HG03039 (cell line): ENCODE measurements around the gene FBLN2.

Source experiments
- ATAC-seq: cut with Tn5 transposase; IDR thresholded peaks from one replicate; pipeline ENCODE4 v1.9.1; 2021; ENCODE audit warnings: mild to moderate bottlenecking, moderate library complexity; ENCODE audit not compliant: unreplicated experiment

FBLN2 gene

DNA sequence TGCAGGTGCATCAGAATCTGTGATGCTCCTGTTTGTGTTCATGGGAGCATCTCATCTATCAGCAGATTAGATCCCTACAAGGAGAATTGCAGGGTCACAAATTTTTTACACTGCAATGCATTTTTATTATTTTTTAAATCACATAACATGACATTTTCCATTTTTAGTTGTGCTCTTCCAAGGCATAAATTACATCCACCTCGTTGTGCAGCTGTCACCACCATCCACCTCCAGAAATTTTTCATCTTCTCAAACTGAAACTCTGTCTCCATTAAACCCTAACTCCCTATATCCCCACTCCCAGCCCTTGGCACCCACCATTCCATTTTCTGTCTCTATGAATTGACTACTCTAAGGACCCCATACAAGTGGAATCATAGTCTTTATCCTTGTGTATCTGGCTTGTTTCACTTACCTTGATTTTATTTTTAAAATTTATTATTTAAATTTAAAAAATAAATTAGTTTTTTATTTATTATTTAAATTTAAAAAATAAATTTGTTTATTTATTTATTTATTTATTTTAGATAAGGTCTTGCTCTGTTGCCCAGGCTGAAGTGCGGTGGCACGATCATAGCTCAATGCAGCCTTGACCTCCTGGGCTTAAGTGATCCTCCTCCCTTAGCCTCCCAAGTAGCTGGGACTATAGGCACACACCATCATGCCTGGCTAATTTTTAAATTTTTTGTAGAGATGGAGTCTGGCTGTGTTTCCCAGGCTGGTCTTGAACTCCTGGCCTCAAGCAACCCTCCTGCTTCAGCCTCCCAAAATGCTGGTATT is 47.7 kb downstream of the FBLN2 start:
- ATAC-seq: no peak

DNA sequence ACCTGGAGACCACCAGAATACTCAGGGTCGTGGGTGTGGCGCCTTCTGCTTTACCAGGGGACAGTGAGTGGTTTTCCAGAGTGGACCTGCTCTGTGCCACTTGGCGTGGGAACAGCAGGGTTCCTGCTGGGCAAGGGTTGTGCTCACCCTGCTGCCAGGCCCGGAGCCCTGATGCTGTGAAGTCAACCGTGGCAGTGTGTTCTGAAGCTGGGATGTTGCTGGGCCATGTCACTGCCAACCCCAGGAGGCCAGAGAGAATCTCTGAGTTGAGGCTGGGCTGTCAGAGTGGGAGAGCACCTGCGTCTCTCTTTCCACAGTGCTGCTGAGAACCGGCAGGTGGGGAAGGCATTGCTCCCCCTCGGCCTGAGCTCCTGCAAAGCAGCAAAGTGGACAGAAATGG is 48.7 kb downstream of the FBLN2 start:
- no peak for ATAC-seq

DNA sequence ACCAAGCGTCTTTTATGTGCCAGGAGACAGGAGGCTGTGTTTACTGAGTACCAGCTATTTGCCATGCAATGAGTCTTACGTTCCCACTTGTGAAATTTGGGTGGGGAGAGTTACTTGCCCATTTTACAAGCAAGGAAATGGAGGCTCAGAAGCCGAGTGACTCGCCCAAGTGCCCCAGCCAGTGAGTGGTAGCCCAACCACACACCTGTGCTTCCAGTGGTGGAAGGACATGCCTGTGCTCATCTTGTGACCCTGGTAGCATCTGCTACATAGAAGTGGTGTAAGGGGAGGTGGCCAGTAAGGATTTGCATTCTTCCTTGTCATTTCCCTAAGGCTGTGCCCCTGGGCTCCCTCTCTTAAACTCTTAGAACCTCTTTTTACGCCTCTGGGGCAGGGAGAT is 49.3 kb downstream of the FBLN2 start:
- ATAC-seq: no peak

DNA sequence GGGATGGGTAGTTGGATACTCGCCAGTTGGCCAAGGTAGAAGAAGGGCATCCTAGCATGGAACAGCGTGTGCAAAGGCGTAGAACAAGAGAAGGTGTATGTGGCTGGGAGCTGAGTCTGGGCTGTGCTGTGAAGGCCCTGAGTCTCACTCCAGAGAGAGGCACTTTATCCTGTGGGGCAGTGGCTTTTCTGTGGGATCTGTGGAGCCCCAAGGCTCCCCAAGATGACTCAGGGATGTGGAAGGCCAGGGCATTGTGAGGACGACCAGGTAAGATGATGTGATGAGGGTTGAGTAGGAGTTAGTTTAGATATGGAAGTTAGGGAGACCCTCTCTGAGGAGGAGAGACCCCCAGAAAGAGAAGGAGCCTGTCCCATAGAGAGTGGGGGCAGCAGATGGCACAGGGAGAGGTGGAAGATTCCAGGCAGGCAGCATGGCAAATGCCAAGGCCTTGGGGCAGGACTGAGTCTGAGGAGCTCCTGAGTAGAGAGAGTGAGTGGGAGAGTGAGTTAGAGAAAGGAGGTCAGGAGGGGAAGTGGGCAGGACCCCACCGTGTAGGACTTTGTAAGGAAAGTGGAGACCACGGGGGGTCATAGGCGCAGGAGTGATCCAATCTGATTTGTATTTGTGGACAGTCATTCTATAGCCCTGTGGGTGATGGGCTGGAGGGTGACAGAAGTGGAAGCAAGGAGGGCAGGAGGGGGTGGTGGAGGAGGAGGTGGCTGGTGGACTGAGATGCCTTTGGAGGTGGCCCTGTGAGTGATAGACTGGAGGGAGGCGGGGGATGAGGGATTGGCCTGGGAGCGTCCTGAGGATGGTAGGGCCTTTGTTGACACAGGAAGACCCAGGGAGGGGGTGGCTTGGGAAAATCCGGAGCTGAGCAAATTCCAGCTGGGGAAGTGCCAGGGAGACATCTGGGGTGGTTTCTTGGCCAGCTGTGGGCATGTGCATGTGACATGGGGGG is 50.3 kb downstream of the FBLN2 start:
- ATAC-seq: no peak

DNA sequence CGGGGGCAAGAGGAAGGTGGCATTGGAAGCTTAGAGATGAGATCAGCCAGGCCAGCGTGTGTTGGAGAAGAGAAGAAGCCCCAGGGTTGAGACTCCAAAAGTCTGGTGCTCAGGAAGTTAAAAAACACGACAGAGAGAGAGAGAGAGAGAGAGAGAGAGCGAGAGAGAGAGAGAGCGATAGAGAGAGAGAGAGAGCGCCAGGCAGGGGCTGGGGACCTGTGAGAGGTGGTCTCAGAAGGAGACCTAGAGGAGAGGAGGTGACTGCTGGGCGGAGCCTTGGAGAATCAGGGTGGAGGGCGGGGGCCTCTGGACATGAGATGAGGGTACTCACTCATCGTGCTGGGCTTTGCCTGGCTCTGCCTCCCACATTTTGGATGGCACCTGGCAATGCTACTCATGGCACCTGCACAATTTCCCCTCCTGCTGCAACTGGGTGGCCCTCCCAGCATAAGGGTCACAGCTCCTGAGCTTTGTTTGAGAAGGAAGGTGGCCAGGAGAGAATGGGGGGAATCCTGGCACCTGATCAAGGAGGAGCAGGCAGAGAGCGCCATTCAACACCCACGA is 51.0 kb downstream of the FBLN2 start:
- no peak for ATAC-seq

DNA sequence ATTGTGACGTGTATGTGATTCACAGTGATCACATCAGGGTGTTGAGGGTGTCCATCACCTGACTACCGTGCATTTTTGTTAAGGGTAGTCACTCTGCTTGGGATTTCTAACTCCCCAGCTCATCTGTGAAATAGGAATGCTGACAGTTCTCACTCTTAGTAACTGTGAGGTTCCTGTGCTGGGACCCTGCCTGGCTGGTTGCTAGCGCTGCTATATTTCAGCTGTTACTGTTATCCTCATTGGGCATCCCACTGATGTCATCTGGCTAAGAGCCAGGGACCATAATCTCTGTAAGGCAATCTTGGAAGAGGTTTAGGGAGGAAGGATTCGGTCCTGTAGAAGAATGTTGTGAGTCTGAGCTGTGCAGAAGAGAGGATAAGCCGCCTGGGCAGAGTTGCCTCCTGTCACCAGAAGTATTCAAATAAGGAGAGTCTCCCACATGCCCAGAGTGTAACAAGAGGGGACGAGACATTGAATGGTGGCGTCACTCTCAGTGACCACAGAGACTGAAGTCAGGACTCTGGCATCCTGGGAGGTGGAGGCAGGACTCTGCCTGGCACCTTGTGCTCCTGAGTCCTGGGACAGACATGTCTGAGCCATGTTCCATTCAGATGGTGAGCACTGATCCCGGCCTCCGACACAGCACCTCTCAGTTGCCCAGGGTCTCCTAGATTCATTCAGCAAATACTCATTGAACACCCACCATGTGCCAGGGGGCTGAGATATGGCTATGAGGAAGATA is 52.2 kb downstream of the FBLN2 start:
- no peak for ATAC-seq

DNA sequence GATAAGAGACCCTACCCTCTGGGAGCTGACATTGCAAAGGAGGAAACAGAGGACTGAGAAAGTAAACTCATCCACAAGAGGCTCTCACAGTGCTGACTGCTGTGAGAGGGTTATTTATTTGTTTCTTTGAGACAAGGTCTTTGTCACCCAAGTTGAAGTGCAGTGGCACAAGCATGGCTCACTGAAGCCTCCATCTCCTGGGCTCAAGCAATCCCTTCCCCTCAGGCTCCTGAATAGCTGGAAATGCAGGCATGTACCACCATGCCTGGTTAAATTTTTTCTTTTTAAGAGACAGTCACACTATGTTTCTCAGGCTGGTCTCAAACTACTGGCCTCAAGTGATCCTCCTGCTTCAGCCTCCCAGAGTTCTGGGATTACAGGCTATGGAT is 52.8 kb downstream of the FBLN2 start:
- ATAC-seq: no peak

DNA sequence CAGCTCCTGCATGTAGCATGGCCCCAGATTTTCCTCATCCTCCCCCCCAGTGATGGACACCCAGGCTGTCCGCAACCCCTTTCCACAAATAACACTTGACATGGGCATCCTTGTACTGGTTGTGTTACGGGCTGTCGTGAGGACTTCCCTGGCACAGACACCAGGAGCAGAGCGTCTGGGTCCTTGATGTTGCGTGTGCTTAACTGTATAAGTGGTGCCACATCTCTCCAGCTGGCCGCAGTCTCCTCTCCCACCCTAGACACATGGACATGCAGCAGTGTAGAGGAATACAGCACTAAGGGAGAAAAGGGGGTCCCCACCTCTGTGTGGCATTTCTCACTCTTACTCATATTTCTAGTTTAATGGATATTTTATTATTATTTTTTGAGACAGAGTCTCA is 56.6 kb downstream of the FBLN2 start:
- ATAC-seq: no peak

DNA sequence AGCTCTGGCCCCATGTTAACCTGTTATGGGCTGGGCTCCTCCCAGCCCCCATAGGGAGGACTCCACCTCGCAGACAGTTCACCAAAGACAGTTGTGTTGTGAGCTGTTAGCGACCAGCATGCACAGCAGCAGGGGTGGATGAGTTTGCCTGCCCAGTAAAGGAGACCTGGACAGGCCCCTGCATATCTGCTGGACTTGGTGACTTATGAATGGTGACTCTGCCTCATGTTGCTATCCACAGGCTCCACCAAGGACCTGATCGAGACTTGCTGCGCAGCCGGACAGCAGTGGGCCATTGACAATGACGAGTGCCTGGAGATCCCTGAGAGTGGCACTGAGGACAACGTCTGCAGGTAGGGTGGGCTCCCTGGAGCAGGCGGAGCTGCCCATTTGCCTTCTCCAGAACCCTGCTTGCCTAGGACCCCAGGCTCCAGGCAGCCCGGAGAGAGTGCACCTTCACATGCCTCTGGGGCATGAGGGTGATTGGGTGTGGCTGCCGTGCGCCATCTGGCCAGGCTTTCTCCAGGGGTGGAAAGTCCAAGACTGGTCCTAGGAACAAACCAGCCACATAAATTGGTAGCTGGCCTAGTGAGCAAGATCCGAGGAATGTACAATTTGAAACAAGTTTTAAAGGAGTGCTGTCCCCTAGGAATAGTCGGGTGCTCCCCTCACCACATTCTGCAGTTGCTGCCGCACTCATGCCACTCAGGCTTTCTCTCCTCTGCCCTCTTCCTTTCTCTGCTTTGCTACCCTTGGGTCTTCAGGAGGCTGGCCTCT is 59.1 kb downstream of the FBLN2 start:
- no peak for ATAC-seq

DNA sequence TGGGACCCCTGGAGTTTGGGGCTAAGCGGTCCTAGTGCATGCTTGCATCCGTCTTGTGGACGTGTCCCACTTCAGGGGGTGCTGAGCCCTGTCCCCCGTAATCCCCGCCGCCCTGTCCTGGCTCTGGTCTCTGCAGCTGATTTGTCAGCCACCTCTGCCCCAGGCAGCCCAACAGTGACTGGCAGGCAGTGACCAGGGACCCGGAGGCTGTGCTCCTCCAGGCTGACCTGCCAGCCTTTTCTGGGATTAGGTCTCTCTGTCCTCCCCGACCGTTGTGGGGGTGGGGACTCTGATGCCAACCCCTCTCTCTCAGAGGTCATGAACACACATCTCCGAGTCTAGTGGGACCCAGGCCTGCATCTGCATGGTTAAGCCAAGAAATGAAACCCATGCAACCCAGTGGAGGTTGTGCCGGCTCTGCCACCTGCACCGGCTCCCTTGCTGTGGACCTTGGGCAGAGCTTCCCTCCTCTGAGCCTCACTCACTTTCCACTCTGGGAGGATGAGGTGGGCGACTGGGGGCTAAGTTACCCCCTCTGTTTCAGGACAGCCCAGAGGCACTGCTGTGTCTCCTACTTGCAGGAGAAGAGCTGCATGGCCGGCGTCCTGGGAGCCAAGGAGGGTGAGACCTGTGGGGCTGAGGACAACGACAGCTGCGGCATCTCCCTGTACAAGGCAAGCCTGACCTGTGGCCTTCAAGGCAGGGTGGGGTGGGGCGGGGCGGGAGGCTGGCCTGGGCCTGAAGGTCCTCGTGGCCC is 60.2 kb downstream of the FBLN2 start:
- no peak for ATAC-seq

DNA sequence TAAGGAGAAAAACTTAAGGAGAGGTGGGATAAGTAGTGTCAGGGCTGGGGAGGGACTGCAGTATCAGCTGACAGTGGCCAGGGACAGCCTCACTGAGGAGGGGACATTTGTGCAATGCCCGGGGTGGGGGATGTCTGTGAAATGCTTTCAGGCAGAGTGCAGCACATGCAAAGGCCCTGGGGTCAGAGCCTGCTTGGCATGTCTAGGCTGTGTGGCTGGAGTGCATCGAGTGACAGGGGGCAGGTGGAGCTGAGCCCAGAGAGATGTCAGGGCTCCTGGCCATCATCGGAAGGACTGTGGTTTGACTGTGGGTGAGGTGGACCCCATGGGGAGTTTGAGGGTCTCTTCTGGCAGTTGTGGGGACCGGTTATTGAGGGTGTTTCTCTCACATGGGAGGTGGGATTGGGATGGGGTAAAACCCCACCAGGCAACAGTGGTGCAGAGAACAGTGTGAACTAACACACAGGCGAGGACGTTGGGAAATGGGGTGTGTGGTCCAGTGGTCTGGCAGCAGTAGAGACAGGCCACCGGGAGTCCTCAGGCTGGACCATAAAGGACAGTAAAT is 61.2 kb downstream of the FBLN2 start:
- ATAC-seq: no peak

DNA sequence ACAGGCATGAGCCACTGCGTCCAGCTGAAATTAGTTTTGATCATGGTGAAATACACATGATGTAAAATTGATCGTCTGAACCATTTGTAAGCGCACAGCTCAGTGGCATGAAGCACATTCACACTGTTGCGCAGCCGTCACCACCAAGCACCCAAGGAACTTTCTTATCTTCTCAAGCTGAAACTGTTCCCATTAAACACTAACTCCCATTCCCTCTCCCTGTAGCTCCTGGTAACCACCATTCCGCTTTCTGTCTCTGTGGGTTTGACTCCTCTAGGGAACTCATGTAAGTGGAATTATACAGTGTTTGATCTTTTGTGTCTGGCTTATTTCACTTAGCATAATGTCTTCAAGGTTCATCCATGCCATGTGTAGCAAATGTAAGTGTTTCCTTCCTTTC is 62.3 kb downstream of the FBLN2 start:
- ATAC-seq: no peak

DNA sequence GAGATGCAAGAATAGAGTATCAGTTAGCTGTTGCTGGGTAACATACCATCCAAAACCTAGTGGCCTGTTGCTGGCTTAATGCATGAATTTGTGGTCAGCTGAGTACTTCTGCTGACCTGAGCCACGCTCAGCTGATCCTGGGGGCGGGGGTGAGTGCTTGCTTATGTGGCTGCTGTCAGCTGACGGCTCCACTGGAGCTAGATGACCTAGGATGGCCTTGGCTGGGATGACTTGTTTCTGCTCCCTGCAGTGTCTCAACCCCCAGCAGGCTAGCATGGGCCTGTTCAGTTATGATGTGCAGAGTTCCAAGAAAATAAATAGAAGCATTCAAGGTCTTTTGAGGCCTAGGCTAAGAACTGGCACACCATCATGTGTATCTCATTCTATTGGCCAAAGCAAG is 63.9 kb downstream of the FBLN2 start:
- ATAC-seq: no peak

DNA sequence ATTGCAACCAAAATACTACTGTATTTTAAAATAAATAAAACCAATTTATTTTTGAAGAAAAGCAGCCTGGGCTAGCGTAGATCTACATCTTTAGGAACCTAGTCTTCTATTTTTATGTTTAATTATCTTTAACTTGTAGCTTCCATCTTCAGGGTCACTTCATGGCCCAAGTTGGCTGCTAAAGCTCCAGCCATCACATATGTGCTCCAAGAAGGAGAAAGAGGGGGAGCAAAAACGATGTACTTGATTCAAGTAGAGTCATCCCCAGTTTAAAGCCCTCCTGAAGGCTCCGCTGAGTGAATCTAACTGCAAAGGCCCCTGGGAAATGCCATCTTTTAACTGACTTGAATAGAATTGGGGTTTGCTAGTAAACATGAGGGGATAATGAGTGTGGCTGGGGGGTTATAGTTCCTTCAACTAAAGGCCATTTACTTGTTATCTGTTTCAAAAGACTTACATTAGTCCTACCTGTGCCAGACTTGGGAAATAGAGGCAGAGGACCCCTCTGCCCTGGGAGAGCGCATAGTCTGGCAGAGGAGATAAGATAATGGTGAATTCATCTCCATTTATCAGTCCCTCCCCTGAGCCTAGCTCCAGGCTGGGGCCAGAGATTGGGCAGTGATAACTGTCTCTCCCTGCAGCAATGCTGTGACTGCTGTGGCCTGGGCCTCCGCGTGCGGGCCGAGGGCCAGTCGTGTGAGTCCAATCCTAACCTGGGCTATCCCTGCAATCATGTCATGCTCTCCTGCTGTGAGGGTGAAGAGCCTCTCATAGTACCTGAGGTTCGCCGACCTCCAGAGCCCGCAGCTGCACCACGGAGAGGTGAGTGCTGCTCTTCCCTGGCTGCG is 64.6 kb downstream of the FBLN2 start:
- no peak for ATAC-seq

DNA sequence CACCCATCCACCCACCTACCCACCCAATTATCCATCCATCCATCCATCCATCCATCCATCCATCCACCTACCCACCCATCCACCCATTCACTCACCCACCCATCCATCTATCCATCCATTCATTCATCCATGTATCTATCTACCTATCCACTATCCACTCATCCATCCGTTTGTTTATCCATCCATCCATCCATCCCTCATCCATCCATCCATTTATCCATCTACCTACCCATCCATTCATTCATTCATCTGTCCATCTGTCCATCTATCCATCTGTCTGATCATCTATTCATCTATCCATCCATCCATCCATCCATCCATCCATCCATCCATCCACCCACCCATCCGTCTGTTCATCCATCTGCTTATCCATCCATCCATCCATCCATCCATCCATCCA is 65.7 kb downstream of the FBLN2 start:
- no peak for ATAC-seq

DNA sequence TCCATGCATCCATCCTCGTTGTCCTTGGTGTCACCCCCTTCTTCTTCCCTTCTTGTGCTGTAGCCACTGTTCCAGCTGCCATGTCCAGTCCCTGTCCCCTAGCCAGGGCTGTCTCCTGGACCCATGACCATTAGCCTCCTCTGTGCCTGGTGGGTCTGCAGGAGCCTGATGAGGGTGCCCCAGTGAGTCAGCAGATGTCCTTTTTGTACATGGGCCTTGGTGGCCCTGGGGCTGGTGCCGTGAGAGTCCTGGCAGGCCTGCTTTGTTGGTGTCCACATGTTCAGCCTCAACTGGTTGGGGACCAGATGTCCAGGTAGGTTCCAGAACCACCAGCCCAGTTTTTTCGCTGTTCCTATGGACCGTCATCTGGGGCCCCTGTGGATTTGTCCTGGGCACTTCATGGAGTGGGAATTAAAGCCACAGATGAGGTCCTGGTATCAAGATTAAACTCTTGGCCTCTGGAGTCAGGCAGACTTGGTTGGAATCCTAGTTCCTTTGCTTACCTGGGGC is 66.1 kb downstream of the FBLN2 start:
- ATAC-seq: no peak

DNA sequence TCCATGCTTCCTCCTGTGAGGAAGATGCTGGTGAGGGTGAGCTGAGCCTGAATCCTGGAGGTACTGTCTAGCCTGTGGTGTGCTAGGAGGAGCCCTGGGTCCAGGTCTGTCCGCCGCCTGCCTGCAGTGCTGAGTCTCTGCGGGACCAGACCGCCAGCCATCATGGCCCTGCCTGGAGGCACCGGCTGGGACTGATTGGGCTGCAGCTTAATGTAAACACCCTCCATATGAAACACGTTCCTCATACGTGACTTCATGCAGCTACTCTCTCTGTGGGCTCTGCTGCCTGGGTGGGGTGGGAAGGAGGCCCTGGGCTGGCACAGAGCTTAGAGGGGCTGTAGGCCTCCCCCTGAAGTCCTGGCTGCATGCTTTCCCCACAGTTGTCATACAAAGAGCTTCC is 67.4 kb downstream of the FBLN2 start:
- no peak for ATAC-seq

DNA sequence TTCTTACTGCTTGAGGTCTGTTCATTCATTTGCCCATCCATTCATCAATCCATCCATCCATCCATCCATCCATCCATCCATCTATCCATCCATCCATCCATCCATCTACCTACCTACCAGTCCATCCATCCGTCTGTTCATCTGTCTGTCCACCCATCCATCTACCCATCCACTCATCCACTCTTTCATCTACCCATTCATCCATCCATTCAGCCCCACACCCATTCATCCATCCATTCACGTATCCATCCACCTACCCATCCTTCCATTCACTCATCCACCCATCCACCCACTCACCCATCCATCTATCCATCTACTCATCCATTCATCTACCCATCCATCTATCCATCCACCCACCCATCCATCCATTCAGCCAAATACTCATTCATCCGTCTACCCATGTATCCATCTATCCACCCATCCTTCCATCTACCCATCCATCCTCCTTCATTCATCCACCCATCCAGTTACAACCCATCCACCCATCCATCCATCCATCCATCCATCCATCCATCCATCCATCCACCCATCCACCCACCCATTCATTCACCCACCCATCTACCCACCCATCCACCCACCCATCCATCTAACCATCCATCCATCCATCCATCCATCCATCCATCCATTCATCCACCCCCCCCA is 68.3 kb downstream of the FBLN2 start:
- ATAC-seq: no peak
